HFF-Myc (cell line): ENCODE results near the gene PPP2R3B.

Experiments used
- DNase-seq: peaks from one replicate; pipeline ENCODE4 v3.0.0-alpha.2; 2011; ENCODE audit warnings: low read depth; ENCODE audit errors: extremely low read depth
- H3K4me3 ChIP-seq: replicated peaks from 2 replicates; pipeline ENCODE4 v1.5.1; 2011; ENCODE audit warnings: low read depth, mild to moderate bottlenecking, control low read depth, low read length
- CTCF ChIP-seq: IDR thresholded peaks from 2 replicates; pipeline ENCODE4 v1.5.1; 2012; ENCODE audit warnings: mild to moderate bottlenecking, low read depth, low read length, control low read depth; ENCODE audit errors: missing control alignments

Gene PPP2R3B

GRCh38 chrX:350534-351323 lies 36.0 kb downstream of the PPP2R3B start:
- H3K4me3 ChIP-seq = no peak overlapping the region
- no peak for DNase-seq
- no peak for TF ChIP-seq CTCF

GRCh38 chrX:350148-350533 lies 36.6 kb downstream of the PPP2R3B start:
- TF ChIP-seq CTCF = no peak
- no peak for DNase-seq

GRCh38 chrX:349702-350101 lies 37.0 kb downstream of the PPP2R3B start:
- no peak overlapping the region for H3K4me3 ChIP-seq
- DNase-seq = no peak
- TF ChIP-seq CTCF = no peak

More at GRCh38 chrX:350148-350533, 36.6 kb downstream of the PPP2R3B start:
- no peak overlapping the region for H3K4me3 ChIP-seq

GRCh38 chrX:349196-349595 lies 37.5 kb downstream of the PPP2R3B start:
- H3K4me3 ChIP-seq = no peak overlapping the region
- DNase-seq = no peak
- no peak for TF ChIP-seq CTCF

- TF ChIP-seq CTCF = no peak
- H3K4me3 ChIP-seq = no peak overlapping the region
- no peak for DNase-seq
These were observed 38.1 kb downstream of the PPP2R3B start for GRCh38 chrX:348461-349117.

- H3K4me3 ChIP-seq = no peak overlapping the region
- DNase-seq = no peak
- TF ChIP-seq CTCF = no peak
These were observed 39.2 kb downstream of the PPP2R3B start for GRCh38 chrX:347351-348117.
